ENCODE measurements around the gene PTPRN2. TPM values are rescaled to one million over a fixed set of nuclear protein-coding genes. Genes with fewer than 3 reads are reported as not detected.

Gene PTPRN2
- total and polyA plus RNA-seq, 2 of the 13 experiments (the other 11 are each of a cell fraction or from before 2014, with no cell fraction given), result 2.5 to 24.2 TPM

GRCh38 chr7:158053183-158053915, 534.3 kb downstream of the PTPRN2 start:
- POLR2A ChIA-PET, result no interaction called here
- Histone ChIP-seq H4K20me1 (ENCODE audit: insufficient read depth, low read length) (0 out of 2 replicates have a peak, but pooled peaks cover 5% of the 10 kb centered on the region), H3K4me2 (ENCODE audit: low read depth, low read length) (no peak overlapping the region), H3K4me3 (replicated peaks in 1 of 3; ENCODE audit: insufficient read depth in 1 of 3, low read depth in 2 of 3, low read length in 3 of 3) (no peak overlapping the region), H2AFZ (ENCODE audit: low read length) (no peak overlapping the region), H3K9ac (ENCODE audit: insufficient read depth, low read depth, low read length) (no peak overlapping the region), H3K27ac (ENCODE audit: extremely low read length, insufficient read depth, low read length) (no peak overlapping the region), H3K27me3 (ENCODE audit: control insufficient read depth in 1 of 2, insufficient read depth in 2 of 2, low read length in 2 of 2) (no peaks in the 10 kb centered on the region), H3K36me3 (replicated peaks in 1 of 2; ENCODE audit: control insufficient read depth in 1 of 2, insufficient read depth in 2 of 2, low read length in 2 of 2) (no peaks in the 10 kb centered on the region), H3K4me1 (ENCODE audit: insufficient read depth, low read length) (no peaks in the 10 kb centered on the region), H3K9me3 (ENCODE audit: low read length) (no peaks in the 10 kb centered on the region), H3K79me2 (ENCODE audit: insufficient read depth, low read length) (no peaks in the 10 kb centered on the region)
- CTCF ChIA-PET (ENCODE audit: low intra/inter-chr PET ratio, low total read pairs), result no interaction called here
- no peak for DNase-seq (ENCODE audit: low spot score)
- BruUV-seq (replicated peaks), result no TSS peak
- intact Hi-C loops (cut with micrococcal nuclease; ENCODE audit: unreplicated experiment) (no loop called here), in situ Hi-C loops (cut with HindIII; ENCODE audit: extremely low pct_ligation_motif_present, low pct_unique_long_range_greater_than_20kb) (loop anchor here (25.0 kb wide), 1 partner anchor 309 kb away; no protein-coding TSS in a partner anchor)
- no peak for ATAC-seq
- WGBS (ENCODE audit: low lambda C conversion rate), result 88% methylated on average over 14 of the region's 14 CpGs
- no peak for TF ChIP-seq TBX2 (CRISPR knock-in tag; IDR thresholded peaks at IDR 0.05; ENCODE audit: borderline replicate concordance)
- no peak for TF ChIP-seq ZBTB7B (CRISPR knock-in tag; IDR thresholded peaks at IDR 0.05)
- TF ChIP-seq HOXD1 (CRISPR knock-in tag; IDR thresholded peaks at IDR 0.05), result no peak
- no peak for TF ChIP-seq NFE2L1 (CRISPR knock-in tag; IDR thresholded peaks at IDR 0.05; ENCODE audit: borderline replicate concordance)
- no peak for TF ChIP-seq DBP (CRISPR knock-in tag; IDR thresholded peaks at IDR 0.05; ENCODE audit: not compliant biosample characterization)
- TF ChIP-seq, protein P1, sequence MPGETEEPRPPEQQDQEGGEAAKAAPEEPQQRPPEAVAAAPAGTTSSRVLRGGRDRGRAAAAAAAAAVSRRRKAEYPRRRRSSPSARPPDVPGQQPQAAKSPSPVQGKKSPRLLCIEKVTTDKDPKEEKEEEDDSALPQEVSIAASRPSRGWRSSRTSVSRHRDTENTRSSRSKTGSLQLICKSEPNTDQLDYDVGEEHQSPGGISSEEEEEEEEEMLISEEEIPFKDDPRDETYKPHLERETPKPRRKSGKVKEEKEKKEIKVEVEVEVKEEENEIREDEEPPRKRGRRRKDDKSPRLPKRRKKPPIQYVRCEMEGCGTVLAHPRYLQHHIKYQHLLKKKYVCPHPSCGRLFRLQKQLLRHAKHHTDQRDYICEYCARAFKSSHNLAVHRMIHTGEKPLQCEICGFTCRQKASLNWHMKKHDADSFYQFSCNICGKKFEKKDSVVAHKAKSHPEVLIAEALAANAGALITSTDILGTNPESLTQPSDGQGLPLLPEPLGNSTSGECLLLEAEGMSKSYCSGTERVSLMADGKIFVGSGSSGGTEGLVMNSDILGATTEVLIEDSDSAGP (CRISPR knock-in tag; IDR thresholded peaks at IDR 0.05; ENCODE audit: borderline replicate concordance), result no peak
- TF ChIP-seq ZNF605 (CRISPR knock-in tag; IDR thresholded peaks at IDR 0.05), result no peak
- no peak for TF ChIP-seq SPEN (CRISPR knock-in tag; IDR thresholded peaks at IDR 0.05; ENCODE audit: low read depth)
- no peak for TF ChIP-seq ZMYM3 (CRISPR knock-in tag; IDR thresholded peaks at IDR 0.05)
- FAIRE-seq, result no peak
